ENCODE measurements around the gene EHMT1. TPM values are rescaled to one million over a fixed set of nuclear protein-coding genes. Genes with fewer than 3 reads are reported as not detected.

EHMT1 gene
- total RNA-seq, 4 donors from 2014 or later: 77.2 to 300 (median 161) TPM

DNA sequence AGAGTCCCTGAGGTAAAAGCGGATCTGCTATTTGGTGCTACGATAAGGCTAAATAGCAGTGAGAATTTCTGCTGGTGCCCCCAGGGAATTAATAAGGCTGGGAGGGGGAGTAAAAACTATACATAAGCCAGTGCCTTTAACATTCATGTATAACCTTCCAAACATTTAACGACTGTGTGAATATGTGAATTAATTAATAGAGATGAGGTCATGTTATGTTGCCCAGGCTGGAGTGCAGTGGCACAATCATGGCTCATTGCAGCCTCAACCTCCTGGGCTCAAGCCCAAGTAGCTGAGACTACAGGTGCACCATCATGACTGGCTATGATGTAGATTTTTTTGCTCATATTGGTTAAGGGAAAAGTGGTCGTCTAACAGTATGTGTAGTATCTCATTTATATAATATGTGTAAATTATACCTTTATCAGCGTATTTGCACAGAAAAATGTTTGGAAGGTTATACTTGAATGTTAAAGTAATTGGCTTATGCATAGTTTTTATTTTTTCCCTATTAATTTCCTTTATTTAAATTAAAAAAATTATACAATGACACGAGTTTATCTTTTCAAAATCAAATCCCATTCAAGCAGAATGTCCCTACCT, 64.6 kb downstream of the EHMT1 start:
- Histone ChIP-seq H3K4me1 (peaks cover 0 to 12% (median 5%) of the 10 kb centered on the region in 4 donors), H3K9me3 (no peaks in the 10 kb centered on the region)

GRCh38 chr9:137685035-137685740, 66.4 kb downstream of the EHMT1 start:
- Histone ChIP-seq H3K4me3 (no peak overlapping the region), H3K36me3 (no peaks in the 10 kb centered on the region), H3K27me3 (no peaks in the 10 kb centered on the region), H3K4me1 (peaks cover 0 to under 1% (median under 1%) of the 10 kb centered on the region in 4 donors), H3K27ac (no peak overlapping the region), H3K9me3 (no peaks in the 10 kb centered on the region)
- no peak for TF ChIP-seq POLR2A (IDR thresholded peaks at IDR 0.05)
- TF ChIP-seq, protein P1, sequence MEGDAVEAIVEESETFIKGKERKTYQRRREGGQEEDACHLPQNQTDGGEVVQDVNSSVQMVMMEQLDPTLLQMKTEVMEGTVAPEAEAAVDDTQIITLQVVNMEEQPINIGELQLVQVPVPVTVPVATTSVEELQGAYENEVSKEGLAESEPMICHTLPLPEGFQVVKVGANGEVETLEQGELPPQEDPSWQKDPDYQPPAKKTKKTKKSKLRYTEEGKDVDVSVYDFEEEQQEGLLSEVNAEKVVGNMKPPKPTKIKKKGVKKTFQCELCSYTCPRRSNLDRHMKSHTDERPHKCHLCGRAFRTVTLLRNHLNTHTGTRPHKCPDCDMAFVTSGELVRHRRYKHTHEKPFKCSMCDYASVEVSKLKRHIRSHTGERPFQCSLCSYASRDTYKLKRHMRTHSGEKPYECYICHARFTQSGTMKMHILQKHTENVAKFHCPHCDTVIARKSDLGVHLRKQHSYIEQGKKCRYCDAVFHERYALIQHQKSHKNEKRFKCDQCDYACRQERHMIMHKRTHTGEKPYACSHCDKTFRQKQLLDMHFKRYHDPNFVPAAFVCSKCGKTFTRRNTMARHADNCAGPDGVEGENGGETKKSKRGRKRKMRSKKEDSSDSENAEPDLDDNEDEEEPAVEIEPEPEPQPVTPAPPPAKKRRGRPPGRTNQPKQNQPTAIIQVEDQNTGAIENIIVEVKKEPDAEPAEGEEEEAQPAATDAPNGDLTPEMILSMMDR (IDR thresholded peaks at IDR 0.05): no peak
- no peak for DNase-seq

More for the DNA sequence above, 64.6 kb downstream of the EHMT1 start:
- no peak for DNase-seq
- no peaks in the 10 kb centered on the region for H3K27me3 ChIP-seq
- no peak for TF ChIP-seq POLR2A (IDR thresholded peaks at IDR 0.05)
- TF ChIP-seq, protein P1 (IDR thresholded peaks at IDR 0.05): no peak
- H3K27ac ChIP-seq: no peak overlapping the region
- H3K4me3 ChIP-seq: no peak overlapping the region
- H3K36me3 ChIP-seq: no peaks in the 10 kb centered on the region

- H3K4me3 ChIP-seq: no peak overlapping the region
- DNase-seq: no peak
- no peak overlapping the region for H3K27ac ChIP-seq
- no peaks in the 10 kb centered on the region for H3K4me1 ChIP-seq
- no peaks in the 10 kb centered on the region for H3K36me3 ChIP-seq
- no peaks in the 10 kb centered on the region for H3K9me3 ChIP-seq
- TF ChIP-seq, protein P1 (IDR thresholded peaks at IDR 0.05): no peak
- TF ChIP-seq POLR2A (IDR thresholded peaks at IDR 0.05): no peak
- H3K27me3 ChIP-seq: no peaks in the 10 kb centered on the region
These were observed 67.1 kb downstream of the EHMT1 start for GRCh38 chr9:137685741-137686420.

DNA sequence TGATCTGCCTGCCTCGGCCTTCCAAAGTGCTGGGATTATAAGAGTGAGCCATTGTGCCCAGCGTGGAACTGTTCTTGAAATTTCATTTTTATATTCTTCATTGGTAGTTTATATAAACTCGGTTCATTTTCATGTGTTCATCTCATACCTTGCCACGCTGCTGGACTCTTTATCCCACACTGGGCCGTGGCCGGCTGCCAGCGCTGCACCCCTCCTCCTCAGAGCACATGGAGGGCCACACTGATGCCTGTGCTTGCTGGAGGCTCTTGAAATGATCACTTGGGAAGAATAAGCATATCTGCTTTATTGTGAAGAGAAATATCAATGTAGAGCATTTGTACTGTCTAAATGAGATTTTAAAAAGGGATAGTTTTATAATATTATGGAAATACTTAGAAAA, 69.5 kb downstream of the EHMT1 start:
- H3K4me3 ChIP-seq: no peak overlapping the region
- H3K9me3 ChIP-seq: no peaks in the 10 kb centered on the region
- H3K4me1 ChIP-seq: peaks cover 0 to 7% (median 0%) of the 10 kb centered on the region in 4 donors
- TF ChIP-seq, protein P1 (IDR thresholded peaks at IDR 0.05): no peak
- TF ChIP-seq POLR2A (IDR thresholded peaks at IDR 0.05): no peak
- H3K27ac ChIP-seq: no peak overlapping the region
- no peaks in the 10 kb centered on the region for H3K27me3 ChIP-seq
- H3K36me3 ChIP-seq: no peaks in the 10 kb centered on the region
- no peak for DNase-seq

GRCh38 chr9:137688725-137689124, 69.9 kb downstream of the EHMT1 start:
- Histone ChIP-seq H3K27me3 (no peaks in the 10 kb centered on the region), H3K4me1 (peaks cover 0 to 7% (median 0%) of the 10 kb centered on the region in 4 donors), H3K36me3 (no peaks in the 10 kb centered on the region), H3K27ac (no peak overlapping the region), H3K4me3 (no peak overlapping the region), H3K9me3 (no peaks in the 10 kb centered on the region)
- DNase-seq: no peak
- TF ChIP-seq, protein P1 (IDR thresholded peaks at IDR 0.05): no peak
- TF ChIP-seq POLR2A (IDR thresholded peaks at IDR 0.05): no peak

All from Peyer's patch (tissue), 4 donors.